DMS114 treated with DMSO at 0.1 percent for 48 hours (cell line): Measurements from ENCODE around the gene KAZALD1.

Source experiments
- DNase-seq: peaks from one replicate; lab custom pipeline; 2025; ENCODE audit not compliant: unreplicated experiment; lab: John Stamatoyannopoulos, UW

Gene KAZALD1

DNA sequence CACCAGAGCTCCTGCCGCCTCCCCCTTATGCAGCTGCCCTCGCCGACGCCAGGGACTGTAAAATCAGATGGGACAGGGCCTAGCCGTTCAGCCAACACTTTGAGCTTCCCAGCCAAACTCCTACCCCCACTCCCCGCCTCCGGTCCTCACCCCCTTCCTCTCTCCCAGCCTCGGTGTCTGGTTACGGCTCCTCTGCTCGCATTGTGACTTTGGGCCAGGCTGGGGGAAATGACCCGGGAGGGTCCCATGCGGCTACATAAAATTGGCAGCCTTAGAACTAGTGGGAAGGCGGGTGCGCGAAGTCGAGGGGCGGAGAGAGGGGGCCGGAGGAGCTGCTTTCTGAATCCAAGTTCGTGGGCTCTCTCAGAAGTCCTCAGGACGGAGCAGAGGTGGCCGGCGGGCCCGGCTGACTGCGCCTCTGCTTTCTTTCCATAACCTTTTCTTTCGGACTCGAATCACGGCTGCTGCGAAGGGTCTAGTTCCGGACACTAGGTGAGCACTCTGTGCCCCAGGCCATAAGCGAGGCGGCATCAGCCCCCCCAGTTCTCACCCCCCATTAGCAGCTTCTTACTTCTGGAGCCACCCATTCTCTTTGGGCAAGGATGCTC lies at the start of gene KAZALD1:
Gene KAZALD1 (plus strand): TSS at position 366 of the 608 bp plus-strand sequence. CDS start 604 bp downstream, outside the sequence.
- peak; percentile 41 for DNase-seq

DNA sequence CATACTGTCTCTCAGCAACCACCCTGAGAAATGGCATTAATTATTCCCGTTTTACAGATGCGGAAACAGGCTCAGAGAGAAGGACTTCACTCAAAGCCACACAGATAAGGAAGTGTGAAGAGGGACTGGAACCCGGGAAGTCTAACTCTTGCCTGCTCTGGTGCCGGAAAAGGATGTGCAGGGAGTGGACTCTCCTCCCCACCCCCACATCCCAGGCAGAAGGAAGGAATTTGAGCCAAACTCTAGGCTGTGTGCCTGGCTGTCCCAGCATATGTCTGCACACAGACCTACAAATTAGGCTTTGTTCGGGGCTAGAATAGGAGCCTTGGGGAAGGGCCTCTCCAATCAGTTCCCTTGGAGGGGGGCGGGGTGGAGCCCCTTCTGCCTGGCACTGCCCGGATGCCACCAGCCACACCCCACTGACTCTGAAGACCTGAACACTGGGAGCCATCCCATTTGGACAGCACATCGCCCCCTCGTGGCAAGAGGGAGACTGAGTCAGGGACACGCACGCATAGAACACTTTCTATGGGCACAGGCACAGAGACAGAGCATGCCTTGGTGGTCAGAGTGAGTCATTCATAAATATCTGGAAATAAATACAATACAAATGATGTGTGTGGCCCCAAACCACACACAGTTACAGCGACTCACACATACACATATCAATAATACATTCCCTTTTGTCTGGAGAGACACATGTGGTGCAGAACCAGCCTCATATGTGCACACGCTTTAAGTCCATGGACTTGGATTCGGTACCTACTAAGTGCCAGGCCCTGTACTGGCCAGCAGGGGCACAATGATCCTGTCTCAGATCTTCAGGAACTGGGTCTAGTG lies 49.0 kb upstream of the KAZALD1 start:
- peak; percentile 87 for DNase-seq

DNA sequence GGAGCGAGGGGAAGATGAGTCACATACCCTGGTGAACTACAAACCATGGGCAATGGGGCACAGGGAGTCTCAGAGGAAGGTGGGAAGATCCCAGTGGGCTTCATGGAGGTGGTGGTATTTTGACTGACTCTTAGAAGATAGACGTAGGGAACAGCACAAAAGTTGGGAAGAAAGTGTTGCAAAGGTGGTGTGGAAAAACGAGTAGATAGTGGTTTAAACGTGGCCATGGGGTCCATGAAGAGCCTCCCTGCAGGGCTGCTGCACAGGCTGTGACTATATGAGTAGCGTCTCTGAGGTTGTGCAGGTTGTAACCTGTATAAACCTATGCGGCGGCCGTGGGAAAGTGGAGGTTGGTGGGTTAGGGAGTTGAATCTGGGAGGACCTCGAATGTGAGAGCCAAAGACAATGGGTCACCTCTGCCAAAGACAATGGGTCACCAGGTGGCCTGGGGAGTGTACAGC lies 48.4 kb upstream of the KAZALD1 start:
- DNase-seq: no peak

- peak; percentile 54 for DNase-seq
Measured at GRCh38 chr10:101014230-101014884, 47.4 kb upstream of the KAZALD1 start.

DNA sequence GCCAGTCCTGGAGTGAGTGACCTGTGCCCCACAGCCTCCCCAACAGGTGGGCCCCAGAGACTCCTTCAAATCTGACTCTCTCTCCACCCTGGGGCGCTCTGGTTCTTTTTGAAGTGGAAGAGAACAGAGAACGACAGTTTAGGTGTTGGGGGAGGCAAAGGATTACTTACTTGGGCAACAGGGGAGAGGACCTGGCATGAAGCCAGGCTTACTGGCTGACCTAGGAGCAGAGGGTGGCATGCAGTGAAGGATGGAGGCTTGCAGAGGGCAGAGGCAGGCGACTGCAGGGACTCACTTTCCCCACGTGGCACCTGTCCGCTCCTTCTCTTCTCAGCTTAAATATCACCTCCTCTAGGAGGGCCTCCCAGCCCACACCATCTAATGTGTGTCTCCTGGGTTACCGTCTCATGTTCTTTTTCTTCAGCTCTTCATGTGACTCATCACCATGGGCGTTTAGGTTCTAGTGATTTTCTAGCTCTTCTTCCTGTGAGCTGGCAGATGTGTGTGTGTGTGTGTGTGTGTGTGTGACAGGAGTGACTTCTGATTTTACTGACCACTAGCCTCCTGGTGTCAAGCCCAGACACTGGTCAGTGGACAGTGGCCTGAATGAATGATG lies 46.7 kb upstream of the KAZALD1 start:
- no peak for DNase-seq

GRCh38 chr10:101015582-101015973 lies 46.2 kb upstream of the KAZALD1 start:
- no peak for DNase-seq

GRCh38 chr10:101016814-101017213 lies 45.0 kb upstream of the KAZALD1 start:
- no peak for DNase-seq

- DNase-seq: no peak
Measured at GRCh38 chr10:101018118-101018599, 43.6 kb upstream of the KAZALD1 start.

DNA sequence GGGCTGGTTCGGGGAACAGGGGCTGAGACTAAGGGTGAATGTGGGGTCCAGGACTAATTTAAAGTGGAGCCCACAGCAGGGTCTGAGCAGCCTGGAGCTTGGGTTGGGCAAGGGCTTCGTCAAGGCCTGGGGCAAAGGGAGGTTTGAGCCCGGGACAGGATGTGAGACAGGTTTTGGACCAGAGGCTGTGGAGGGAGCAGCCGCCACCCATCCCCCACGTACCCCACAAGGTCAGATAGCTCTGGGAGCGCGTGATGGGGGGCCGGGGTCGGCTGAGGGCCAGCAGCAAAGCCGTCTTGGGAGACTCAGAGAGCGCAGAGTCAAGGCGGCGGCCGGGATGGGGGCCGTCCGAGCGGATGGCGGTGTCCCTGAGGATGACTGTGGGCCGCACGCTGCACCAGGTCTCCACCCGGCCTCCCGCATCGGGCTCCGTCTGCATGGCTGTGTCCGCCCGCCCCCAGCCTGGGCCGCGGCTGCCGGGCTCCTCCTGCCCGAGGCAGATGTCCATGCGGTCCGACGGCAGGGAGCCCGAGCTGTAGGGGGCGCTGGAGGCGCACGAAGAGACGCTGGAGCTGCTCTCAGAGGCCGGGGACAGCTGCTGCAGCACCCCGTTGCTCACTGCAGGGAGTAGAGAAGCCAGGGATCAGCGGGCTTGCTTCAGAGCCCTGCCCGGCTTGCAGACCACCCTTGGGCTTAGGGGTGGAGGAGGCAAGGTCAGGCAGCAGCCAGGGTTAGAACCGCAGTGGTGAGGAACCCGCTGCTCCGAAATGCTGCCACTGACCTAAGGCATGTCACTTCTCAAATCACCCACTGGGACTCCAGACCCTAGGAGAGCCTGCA lies 43.0 kb upstream of the KAZALD1 start:
- peak; percentile 37 for DNase-seq

DNA sequence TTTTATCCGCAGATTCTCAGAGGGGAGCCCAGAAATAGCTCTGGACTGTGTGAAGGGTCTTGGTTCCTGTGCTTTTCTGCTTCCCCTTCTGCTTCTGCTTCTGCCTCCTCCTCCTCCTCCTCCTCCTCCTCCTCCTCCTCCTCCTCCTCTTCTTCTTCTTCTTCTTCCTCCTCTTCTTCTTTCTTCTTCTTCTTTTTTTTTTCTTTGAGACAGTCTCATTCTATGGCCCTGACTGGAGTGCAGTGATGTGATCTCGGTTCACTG lies 42.4 kb upstream of the KAZALD1 start:
- no peak for DNase-seq

GRCh38 chr10:101020427-101021075 lies 41.2 kb upstream of the KAZALD1 start:
- no peak for DNase-seq

GRCh38 chr10:101021239-101021638 lies 40.5 kb upstream of the KAZALD1 start:
- no peak for DNase-seq

DNA sequence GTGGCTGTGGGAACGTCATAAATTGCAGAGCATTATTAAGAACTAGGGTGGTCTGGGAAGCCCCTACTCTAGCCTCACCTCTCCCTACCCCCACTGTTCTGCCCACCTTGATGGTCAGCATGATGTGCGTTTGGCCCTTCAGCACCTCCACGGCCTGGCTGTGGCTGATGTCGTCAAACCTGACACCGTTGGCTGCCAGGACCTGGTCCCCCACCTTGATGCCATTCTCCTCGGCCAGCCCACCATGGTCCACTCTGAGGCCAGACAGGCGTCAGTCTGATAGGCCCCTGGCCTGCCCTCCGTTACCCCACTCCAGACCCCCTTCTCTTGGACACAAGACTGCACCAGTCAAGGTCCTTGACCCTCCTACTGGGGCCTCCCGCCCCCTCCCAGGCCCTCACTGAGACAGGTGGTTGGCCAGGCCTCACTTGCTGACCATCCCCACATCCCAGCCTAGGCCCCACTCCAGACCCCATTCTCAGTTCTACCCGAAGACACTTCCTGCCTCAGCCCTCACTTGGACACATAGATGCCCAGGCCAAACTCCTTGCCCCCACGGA lies 40.0 kb upstream of the KAZALD1 start:
- no peak for DNase-seq

- DNase-seq: no peak
Measured at GRCh38 chr10:101022967-101023705, 38.7 kb upstream of the KAZALD1 start.

- DNase-seq: no peak
Measured at GRCh38 chr10:101027106-101027720, 34.6 kb upstream of the KAZALD1 start.

- no peak for DNase-seq
Measured at GRCh38 chr10:101028446-101029337, 33.1 kb upstream of the KAZALD1 start.

DNA sequence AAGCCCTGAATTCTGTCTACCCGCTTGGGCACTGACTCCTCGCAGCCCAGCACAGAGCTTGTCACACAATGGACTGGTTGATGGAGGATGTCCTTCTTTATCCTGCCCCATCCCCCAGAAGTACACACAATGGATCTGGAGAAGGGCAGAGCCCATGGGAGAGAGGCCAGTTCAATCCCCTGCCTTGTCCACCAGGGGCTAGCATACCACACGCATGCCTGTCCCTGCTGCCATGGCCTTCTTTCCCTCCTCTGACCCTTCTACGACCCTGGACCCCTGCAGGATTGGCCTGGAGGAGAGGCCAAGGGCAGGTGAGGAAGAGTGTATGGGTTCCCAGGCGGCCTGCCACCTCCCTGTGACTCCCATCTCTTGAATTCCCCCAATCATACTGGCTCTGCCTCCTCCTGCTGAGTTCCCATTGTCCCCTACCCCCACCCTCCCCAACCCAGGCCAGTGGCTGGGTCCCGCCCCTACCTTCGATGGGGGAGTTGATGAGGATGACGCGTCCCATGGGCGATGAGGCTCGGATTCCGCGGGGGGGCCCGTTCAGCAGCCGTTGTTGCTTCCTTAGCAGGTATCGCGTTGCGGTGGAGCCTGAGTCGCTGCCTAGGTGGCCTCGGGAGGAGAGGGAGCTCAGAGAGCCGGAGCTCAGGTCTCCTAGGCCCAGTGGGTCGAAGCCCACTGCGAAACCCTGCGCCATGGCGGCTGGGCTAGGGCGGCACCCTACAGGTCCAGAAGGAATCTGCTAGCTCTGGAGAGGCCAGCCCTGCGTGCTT lies 32.1 kb upstream of the KAZALD1 start:
- no peak for DNase-seq
